Dedifferentiated amniotic fluid mesenchymal stem cell (primary cell): ENCODE data around the gene SRPRB.
"Not testable (repeated sequence)": the region's sequence is repeated elsewhere in the genome, so short reads cannot be mapped to it uniquely, and the experiment has no call there.

Experiments
- DNase-seq: peaks from one replicate; pipeline ENCODE4 v3.0.0-alpha.2; 2016; ENCODE audit errors: extremely low spot score

Gene SRPRB

DNA sequence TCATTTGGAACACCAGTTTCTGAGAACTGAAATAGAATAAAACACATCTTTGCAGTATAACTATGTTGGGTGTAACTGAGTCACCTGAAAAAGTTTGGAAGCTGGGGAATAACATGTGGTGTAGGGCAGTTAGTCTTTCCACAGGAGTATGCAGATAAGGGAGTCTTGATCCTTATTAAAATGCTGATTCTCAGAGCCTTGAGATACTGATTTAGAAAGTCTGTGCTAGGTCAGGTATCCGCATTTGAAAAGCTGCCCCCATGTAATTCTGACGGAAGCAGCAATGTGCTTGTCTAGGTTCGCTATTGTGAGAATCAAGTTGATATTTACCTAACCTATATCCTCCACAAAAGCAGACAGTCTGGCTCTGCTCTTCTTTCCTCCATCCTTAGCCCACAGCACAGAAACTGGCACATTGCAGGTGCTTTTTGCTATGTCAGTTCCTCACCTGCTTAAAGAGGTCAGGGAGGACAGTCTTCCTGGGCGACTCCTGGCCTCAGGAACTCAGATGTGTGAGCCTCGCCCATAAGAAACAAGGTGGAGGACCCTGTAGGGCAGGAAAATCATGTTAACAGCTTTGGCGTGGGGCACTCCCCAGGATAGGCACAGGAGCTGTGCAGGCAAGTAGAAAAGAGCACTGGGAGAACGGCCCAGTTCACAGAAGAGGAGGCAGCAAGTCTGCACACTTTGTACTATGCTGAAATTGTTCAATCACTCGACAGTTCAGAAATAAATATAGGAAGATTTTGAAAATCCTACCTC is 27.6 kb upstream of the SRPRB start:
- DNase-seq, result no peak

DNA sequence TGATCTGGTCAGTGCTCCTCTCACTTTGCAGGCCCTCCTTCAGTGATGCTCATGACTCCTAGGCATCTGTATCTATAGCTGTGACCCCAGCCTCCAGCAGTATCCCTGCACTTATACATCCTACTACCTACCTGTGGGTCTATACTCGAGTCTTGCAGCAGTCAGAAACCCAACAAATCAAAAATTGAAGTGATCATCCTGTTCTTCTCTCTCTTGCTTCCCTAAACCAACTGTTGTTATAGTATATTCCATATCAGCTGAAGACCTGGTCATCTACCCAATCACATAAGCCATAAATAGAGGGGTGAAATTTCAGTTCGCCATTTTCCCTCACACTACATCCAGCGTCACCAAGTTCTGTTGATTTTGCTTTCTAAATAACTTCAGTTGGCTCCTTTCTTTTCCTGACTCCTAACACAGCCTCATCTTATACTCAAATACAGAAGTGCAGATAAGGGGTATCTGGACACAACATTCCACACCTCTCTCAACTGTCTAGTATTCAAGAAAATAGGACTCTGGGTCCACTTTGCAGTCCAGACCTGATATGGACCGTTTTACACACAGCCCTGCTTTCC is 25.9 kb upstream of the SRPRB start:
- no peak for DNase-seq

DNA sequence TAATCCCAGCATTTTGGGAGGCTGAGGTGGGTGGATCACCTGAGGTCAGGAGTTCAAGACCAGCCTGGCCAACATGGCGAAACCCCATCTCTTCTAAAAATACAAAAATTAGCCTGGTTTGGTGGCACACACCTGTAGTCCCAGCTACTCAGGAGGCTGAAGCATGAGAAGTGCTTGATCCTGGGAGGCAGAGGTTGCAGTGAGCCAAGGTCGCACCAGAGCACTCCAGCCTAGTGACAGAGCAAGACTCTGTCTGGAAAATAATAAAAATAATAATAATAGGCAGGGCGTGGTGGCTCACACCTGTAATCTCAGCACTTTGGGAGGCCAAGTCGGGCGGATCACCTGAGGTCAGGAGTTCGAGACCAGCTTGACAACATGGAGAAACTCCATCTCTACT is 24.9 kb upstream of the SRPRB start:
- not testable (repeated sequence) for DNase-seq

DNA sequence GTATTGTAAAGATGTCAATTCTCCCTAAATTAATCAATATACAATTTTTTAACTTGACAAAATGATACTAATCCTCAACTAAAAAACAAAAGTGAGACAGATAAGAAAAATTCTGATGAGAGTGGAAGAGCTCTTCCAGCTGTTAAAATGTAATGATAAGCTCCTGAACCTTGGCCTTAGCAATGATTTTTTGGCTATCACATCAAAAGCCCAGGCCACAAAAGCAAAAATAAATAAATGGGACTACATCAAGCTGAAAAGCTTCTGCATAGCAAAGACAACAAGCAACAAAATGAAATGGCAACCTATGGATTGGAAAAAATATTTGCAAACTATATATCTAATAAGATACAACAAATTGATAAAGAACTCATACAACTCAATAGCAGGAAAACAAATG is 24.0 kb upstream of the SRPRB start:
- DNase-seq, result no peak

DNA sequence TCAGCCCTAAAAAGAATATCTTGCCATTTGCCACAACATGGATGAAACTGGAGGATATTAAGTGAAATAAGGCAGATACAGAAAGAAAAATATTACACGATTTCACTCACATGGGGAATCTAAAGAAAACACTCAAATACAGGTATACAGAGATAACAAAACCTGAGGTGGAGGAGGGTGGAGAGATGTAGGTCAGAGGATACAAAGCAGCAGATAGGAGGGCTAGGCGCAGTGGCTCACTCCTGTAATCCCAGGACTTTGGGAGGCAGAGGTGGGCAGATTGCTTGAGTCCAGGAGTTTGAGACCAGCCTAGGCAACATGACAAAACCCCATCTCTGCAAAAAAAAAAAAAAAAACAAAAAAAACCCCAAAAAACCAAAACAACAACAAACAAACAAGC is 23.2 kb upstream of the SRPRB start:
- DNase-seq, result no peak

DNA sequence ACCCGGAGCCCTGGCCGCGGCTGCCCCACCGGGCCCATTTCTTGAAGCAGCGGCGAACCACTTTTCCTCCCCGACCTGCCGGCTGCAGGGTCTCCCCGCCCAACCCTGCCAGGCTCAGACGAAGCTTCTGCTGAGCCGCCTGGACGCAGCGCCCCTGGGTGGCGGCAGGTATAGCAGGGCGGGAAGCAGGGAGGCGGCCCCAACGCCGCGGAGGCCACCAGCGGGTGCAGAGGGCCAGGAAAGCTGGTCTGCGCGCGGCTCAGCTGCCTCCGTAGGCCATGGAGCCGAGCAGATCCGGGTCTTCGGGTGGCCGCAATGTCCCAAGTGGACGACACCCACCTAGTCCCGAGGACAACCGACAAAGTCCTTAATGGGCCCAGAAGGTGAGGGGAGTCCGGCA is 21.9 kb upstream of the SRPRB start:
- no peak for DNase-seq

DNA sequence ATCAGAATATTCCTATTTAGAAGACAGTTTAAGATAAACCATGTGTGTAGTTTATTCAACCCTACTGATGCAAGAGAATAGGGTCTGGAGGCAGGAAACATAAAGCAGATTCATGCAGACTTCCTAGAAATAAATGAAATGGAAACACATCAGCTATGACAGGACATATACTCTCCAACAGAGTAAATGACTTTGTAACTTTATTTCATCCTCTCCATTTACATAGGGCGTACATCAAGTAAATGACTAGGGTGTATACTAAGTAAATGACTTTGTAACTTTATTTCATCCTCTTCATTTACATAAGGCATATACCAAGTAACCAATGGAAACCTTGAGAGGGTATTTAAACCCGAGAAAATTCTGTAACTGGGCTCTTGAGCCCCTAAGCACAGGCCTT is 17.6 kb upstream of the SRPRB start:
- no peak for DNase-seq

DNA sequence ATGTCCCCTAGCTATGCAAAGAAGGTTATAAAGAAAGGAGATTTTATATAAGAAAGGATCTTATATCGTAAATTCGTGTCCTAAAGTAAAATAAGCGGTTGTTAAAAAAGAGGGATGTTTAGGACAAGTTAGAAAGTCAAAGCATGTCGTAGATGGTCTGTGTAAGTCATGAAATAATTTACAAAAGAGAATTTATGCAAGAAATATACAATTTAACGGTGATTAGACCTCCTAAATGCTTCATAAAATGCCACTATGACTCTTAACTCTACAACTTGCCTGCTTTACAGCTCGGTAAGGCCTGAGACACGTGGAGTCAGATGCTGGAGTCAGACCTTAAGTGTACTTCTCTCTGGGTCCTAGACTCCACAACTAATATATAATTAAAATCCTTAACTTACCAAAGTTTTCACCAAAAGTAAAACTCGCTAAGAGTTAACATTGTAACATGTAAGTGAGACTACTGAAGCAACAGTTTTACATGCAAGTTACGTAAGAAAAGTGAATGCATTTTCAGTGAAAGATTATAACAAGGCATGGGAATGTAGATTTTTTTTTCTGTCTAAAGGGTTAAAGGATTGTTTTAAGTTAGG is 13.3 kb upstream of the SRPRB start:
- no peak for DNase-seq

DNA sequence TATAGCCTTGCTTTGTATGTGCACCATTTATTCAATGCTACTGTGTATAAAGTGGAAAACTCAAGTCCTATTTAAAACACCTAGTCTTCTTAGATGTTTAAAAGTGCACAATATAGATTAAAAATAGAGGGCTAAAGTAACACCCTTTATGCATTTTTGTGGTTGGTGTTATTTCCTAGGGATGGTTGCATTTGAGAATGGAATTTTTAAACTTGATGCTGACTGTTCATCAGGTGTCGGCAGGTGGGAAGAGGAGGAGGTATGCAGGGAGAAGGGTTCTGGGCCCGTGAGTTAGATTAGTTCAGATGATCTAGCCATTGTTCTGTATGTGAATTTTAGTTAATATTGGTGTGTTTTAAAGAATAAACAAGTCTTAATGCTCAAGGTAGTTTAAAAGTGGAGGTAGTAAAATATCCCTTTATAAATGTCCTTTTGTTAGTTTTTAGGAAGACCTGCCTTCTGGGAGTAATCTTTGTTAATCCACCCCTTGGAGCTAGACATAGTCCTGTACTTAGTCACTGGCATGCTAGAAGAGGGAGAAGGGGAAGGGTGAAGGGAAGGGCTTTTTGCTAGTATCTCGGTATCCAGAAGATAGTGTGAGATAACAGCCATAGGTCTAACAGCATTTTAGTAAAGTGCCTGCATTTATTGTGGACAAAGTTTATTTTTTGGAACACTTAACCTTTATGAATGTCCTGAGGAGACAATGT is 8.1 kb upstream of the SRPRB start:
- DNase-seq, result no peak

DNA sequence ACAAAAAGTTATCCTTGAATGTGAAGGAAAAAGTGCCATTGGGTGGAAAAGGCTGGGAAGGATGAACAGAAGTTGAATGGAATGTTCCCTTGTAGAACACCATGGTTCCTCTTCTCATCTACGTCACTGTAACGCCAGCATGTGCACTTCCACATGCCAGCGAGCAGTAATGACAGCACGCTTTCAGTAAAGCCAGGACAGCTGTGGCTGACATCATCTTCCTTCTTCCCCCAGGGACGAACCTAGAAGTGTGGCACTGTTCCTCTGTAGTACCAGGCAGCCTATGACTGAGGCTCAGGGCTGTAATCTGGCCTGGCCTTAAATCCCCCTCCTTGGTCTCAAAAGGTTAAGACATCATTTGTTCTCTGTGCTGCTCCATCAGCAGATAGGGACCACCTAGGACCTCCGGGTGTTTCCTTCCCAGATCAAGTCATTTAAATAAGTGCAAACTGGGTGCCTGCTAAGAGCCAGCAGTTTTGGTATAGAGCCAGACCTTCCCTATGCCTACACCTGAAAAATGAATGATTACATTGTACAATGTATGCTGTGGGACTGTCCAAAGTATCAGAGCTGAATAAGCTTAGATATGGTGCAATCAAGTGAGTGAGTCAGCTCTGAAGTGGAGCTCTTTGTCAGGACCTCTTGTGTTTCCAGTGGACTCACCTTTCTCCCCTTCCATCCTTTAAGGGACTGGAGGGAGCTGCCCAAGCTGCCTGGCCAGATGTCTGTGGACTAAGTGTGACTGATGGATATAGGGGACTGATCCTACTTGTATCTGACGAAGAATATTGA is 5.6 kb upstream of the SRPRB start:
- no peak for DNase-seq

DNA sequence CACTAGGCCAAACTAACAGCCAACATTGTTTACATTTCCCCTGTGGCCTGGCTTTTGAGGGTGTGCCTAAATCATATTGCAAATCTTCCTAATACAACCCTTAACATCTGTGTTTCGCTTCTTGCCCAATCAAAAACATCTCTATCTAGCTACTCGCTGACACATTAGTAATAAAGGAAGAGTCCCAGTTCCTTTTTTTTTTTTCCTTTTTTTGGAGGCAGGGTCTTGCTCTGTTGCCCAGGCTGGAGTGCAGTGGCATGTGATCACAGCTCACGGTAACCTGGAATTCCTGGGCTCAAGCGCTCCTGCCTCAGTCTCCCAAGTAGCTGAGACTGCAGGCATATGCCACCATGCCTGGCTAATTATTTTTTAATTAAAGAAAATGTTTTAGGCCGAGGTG is 2.1 kb upstream of the SRPRB start:
- no peak for DNase-seq

DNA sequence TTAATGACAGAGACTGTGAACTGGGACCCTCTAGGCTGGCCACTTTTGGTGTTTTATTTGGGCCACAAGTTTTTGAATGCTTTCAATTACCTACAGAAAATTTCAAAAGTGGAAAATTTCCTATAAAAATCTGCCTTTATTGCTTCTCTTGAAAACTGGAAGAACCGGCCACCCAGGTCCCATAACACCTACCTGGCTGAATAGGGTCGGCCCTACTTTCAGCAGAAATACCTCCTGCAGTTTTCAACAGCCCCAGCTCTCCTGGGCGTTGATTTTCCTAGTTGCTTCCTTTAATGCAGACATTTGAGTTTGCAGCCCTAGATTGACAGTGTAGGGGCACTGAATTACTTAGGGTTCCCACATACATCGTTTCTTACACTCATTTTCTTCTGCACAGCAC is 719 bp upstream of the SRPRB start:
- no peak for DNase-seq

DNA sequence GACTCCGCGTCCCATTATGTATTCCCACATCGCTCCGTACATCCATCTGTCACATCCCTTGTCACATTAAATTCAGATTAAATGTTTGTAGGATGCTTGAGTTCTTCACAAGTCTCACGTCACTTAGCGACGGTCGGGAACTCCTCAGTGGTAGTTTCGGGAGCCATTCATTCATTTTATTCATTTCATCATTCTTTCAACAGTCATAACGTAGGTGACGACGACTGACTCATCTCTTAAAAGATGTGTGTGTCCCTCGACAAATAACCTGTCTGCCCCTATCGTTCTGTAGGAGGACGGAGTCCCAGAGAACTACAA is 272 bp upstream of the SRPRB start:
- DNase-seq, result no peak

DNA sequence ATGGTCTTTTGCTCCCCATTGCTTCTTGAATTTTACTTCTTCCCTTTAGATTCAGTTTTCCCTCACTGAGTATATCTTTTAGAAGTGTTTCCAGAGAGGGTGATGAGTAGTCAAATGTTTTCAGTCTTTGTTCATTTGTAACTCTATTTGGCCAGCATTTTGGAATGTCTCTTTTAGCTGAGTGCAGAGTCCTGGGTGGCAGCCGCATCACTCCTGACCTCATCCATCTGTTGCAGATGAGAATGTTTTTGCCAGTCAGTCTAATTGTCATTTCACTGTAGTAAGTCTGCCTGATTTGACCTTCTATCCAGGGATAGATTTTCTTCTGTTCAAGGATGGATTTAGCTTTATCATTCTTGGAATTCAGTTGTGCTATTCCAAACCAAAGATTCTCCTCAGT is 7.3 kb downstream of the SRPRB start:
- DNase-seq, result no peak

DNA sequence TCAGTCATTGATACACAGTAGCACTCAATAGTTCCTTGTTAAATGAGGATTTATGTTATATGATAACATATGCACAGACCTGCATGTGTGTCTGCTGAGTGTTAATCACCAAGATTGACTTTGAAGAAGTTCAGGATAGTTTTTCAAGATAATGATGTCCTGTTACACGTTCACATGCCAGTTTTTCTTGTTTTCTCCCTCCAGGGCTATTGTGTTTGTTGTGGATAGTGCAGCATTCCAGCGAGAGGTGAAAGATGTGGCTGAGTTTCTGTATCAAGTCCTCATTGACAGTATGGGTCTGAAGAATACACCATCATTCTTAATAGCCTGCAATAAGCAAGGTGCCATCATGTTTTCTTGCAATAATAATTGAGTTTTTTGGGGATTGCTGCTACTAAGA is 9.8 kb downstream of the SRPRB start:
- no peak for DNase-seq

DNA sequence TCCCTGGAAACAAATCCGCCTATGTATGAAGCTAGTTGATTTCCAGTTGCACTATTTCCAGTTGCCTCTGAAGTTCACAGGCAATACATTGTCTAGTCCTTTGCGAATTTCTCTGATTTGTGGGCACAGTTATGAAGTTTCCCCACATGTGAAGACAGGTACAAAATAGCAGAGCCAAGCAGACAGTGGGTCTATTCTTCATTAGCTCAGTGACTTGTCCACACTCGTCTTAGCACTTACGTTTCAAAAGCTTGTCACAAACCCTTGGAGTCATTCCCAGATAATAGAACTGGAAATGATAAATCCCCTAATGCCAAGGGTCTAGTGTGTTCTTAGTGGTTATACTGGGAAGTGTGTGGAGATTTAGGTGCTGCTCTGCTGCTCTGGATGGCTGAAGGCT is 14.5 kb downstream of the SRPRB start:
- DNase-seq, result no peak

DNA sequence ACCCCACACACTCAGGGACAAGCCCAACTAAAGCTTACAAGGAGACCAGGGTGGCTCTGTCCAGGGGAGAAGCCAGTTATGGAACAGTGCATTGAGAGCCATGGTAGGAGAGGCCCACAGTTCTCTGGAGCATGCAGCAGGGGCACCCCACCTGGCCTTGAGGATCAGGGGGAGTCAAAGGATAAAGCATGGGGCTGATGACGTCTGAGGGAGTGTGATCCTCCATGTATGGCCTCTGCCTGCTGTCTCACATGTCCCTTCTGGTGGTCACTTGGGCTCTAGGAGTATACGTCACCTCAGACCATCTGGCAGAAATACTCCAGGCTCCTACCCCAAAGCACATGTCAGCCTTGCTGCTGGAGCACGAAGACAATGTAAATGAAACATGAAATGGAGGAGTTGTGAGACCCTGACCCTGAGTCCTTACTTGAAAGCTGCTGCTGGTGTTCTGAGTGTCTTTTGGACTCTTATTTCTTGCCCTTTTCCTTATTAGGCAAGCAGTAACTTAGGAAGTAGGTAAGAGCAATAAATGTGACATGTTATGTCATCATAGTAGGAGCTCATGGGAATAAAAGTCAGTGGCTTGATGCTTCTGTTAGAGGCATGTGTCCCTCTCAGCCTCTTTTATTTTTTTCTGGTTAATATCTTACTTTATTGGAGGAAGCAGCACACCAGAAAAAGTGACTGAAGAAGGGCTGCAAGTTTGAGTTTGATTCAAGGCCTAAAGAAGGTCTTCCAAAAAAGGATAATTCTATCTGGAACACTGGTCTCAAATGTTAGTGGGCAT is 15.5 kb downstream of the SRPRB start:
- DNase-seq, result no peak

DNA sequence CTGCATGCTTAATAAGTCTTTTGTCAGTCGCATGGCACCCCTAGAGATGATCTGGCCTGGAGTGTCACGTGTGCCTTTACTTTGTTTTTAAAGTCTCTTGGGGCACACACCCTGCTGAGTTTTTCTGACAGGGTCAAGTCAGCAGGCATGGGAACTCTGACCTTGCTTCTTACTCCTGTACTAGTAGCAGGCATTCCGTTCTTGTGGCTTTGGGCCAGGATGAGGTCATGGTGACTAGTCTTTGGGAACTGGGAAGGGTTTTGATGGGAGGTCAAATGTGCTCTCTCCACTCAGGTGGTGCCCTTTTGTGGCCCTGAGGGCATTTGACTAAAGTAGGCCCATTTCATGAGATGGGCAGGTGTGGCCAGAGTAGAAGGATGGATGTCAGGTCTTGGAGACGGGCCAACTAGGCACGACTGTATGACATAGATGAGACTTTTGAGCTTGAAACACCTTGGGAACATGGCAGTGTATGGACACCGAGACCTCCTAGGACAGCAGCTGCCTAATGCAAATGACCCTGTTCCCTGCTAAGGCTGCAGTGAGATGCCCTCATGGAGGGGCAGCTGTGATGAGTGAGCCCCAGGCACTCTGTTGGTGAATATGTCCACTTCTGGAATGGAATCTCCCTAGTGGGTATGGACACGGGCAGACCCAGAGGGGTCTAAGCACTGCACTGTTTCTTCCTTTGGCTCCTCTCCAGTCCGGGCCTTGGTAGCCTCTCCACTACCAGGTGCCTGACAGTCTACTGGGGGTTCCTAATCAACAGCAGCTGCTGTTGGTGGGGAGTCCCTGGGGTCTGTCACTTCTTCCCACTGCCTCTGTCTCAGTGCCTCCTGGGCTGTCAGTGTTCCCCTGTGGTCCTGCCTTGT is 16.4 kb downstream of the SRPRB start:
- no peak for DNase-seq

DNA sequence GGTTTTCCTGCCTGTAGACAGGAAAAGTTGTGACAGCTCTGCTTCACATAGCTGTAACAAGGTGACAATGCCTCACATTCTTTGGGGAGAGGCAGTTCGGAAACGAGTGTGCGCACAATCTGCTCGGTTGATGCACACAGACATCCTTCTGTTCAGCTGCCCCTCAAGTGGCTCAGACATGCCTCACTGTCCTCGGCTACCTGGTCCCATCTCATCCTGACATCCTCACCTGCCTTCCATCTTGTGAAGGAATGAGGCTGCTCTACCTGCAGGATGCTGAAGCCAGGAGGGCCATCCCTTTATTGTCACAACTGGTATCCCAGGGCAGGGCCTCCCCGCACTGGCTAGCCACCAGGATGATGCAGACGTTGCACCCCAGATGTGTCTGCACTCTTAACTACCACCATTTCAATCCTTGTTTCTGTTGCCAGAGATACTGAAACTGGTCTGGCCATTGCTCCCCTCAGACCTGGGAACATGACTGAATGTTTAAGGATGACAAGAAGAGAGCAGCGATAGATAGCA is 19.4 kb downstream of the SRPRB start:
- DNase-seq, result no peak
